Natural killer cell (primary cell): Measurements from ENCODE around the gene SLC6A13. TPM values are rescaled to one million over a fixed set of nuclear protein-coding genes. Genes with fewer than 3 reads are reported as not detected.
A peak's percentile ranks its signal among the peaks of the same experiment; 100 is the strongest.
"Not testable (repeated sequence)": the region's sequence is repeated elsewhere in the genome, so short reads cannot be mapped to it uniquely, and the experiment has no call there.

Experiments
- ATAC-seq, 3 donors: fragments of 150-1000 bp in 2 of 3; fragments of 200-7000 bp in 1 of 3; cut with Tn5 transposase; 1 replicate in 1 of 3; 2 replicates in 2 of 3; pipeline ENCODE4 v1.10.0; 2021; ENCODE audit warnings: mild to moderate bottlenecking in 2 of 3, moderate library complexity in 2 of 3
- DNase-seq, 2 donors: peaks; one replicate each; pipeline versions ENCODE4 v3.0.0 to v3.0.0-alpha.2; 2013 to 2021; ENCODE audit warnings: mixed read lengths in 1 of 2
- H3K27ac ChIP-seq: one replicate; pipeline ENCODE4 v1.5.1; 2013; ENCODE audit warnings: mild to moderate bottlenecking, low read length
- H3K27me3 ChIP-seq: one replicate; pipeline ENCODE4 v1.6.1; 2013; ENCODE audit warnings: low read length; ENCODE audit not compliant: control insufficient read depth, insufficient read depth
- H3K36me3 ChIP-seq: one replicate; pipeline ENCODE4 v1.6.1; 2013; ENCODE audit warnings: low read length; ENCODE audit not compliant: control insufficient read depth, insufficient read depth
- H3K4me1 ChIP-seq: one replicate; pipeline ENCODE4 v1.6.1; 2013; ENCODE audit warnings: low read length; ENCODE audit not compliant: control insufficient read depth, insufficient read depth
- H3K4me3 ChIP-seq: one replicate; pipeline ENCODE4 v1.5.1; 2013; ENCODE audit warnings: low read length
- H3K9me3 ChIP-seq: one replicate; pipeline ENCODE4 v1.6.1; 2013; ENCODE audit warnings: low read length; ENCODE audit not compliant: control insufficient read depth, insufficient read depth
- H3K27ac Mint-ChIP-seq, 2 donors: one replicate each; pipeline ENCODE4 v1.8.0; 2022; ENCODE audit warnings: mild to moderate bottlenecking in 2 of 2, mixed read lengths in 2 of 2, moderate library complexity in 1 of 2
- H3K27me3 Mint-ChIP-seq, 2 donors: one replicate each; pipeline ENCODE4 v1.8.0; 2022; ENCODE audit warnings: low read depth in 2 of 2, mixed read lengths in 2 of 2
- H3K36me3 Mint-ChIP-seq: one replicate; pipeline ENCODE4 v1.8.0; 2022; ENCODE audit warnings: mixed read lengths
- H3K4me1 Mint-ChIP-seq, 2 donors: one replicate each; pipeline ENCODE4 v1.8.0; 2022; ENCODE audit warnings: mixed read lengths in 2 of 2
- H3K4me3 Mint-ChIP-seq: one replicate; pipeline ENCODE4 v1.8.0; 2022; ENCODE audit warnings: mild to moderate bottlenecking, moderate library complexity, mixed read lengths
- H3K9me3 Mint-ChIP-seq, 2 donors: one replicate each; pipeline ENCODE4 v1.8.0; 2022; ENCODE audit warnings: mixed read lengths in 2 of 2
- CTCF ChIP-seq: fragments of 200-600 bp; IDR thresholded peaks from one replicate; pipeline ENCODE4 v1.8.0; 2022; ENCODE audit warnings: antibody characterized with exemption
- WGBS: methylation state at CpG from one replicate; pipeline ENCODE4 v1.1.7; 2013; ENCODE audit warnings: missing lambda C conversion rate; ENCODE audit not compliant: insufficient coverage; 5-methylcytosine and 5-hydroxymethylcytosine counted together
- intact Hi-C: fragments of 100-400 bp; cut with micrococcal nuclease; formaldehyde crosslinking; loops from one replicate; pipeline ENCODE4 v1.14.2; 2022
- total RNA-seq, 4 donors: library from RNA; stranded (reverse); fragments of 120-200 nt in 1 of 4; gene quantifications; one replicate each; pipeline versions ENCODE4 v1.2.3 to v1.2.4, GENCODE V29; 2013 to 2022

The SLC6A13 gene
- total RNA-seq: 1 to 10 TPM in 1 of 3 donors, under 1 TPM in 1, not detected in 1; 0.79 to 2.2 TPM
- total RNA-seq (2013): 0.65 TPM

- no peak within 1 kb of the TSS for H3K4me3 ChIP-seq
- no peaks in the 10 kb centered on the region for H3K4me1 ChIP-seq
- peaks cover 19 to 24% of the 10 kb centered on the region in 2 donors for H3K27me3 Mint-ChIP-seq
- no peak within 1 kb of the TSS for H3K4me3 Mint-ChIP-seq
- no peak within 1 kb of the TSS for H3K27ac Mint-ChIP-seq
- no peak for TF ChIP-seq CTCF
- WGBS: 70% methylated on average over 7 of the region's 7 CpGs
- intact Hi-C loops: no loop called here
- peaks cover 5% of the 10 kb centered on the region for H3K27me3 ChIP-seq
- H3K9me3 Mint-ChIP-seq: no peaks in the 10 kb centered on the region
- H3K9me3 ChIP-seq: no peaks in the 10 kb centered on the region
- no peaks in the 10 kb centered on the region for H3K36me3 ChIP-seq
- no peaks in the 10 kb centered on the region for H3K36me3 Mint-ChIP-seq
- H3K4me1 Mint-ChIP-seq: no peaks in the 10 kb centered on the region
- H3K27ac ChIP-seq: no peak within 1 kb of the TSS
- DNase-seq (no peak), ATAC-seq (no peak)
Observed at GRCh38 chr12:262817-263216, at the start of gene SLC6A13. Gene SLC6A13 (minus strand): TSS chr12:262836. CDS start chr12:260052, 2,784 bp downstream.

- no peaks in the 10 kb centered on the region for H3K9me3 Mint-ChIP-seq
- H3K4me1 Mint-ChIP-seq: peaks cover 10 to 13% of the 10 kb centered on the region in 2 donors
- DNase-seq: no peak
- H3K27me3 ChIP-seq: no peaks in the 10 kb centered on the region
- no peaks in the 10 kb centered on the region for H3K4me1 ChIP-seq
- no peaks in the 10 kb centered on the region for H3K27me3 Mint-ChIP-seq
- WGBS: 70% methylated on average over 2 of the region's 2 CpGs
- no peak for ATAC-seq
- H3K27ac ChIP-seq: no peak overlapping the region
- intact Hi-C loops: no loop called here
- no peak overlapping the region for H3K4me3 Mint-ChIP-seq
- no peak overlapping the region for H3K4me3 ChIP-seq
- peak overlapping the region in 1 of 2 donors; percentile 24 for H3K27ac Mint-ChIP-seq
- H3K9me3 ChIP-seq: no peaks in the 10 kb centered on the region
- peaks cover 93% of the 10 kb centered on the region for H3K36me3 ChIP-seq
- peaks cover 37% of the 10 kb centered on the region for H3K36me3 Mint-ChIP-seq
- TF ChIP-seq CTCF: no peak
Observed at GRCh38 chr12:308511-308910, 45.9 kb upstream of the SLC6A13 start.

DNA sequence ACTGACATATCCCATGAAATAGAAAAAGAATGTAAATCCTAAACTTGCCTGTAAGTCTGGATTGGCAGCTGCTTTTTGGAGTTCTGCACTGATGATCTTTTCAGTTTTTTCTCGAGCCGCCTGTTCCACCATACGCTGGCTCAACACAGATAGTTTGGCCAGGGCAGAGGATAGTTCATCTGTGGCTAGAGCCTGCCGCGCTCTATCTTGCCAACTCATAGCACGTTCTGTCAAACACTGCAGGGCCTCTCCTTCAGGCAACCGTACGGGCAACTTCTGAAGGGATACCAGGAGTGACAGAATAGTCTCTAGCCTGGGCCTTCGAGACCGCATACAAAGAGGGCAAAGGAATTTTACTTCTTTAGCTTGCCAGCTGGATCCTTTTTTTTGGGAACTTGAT is 44.8 kb upstream of the SLC6A13 start:
- peaks cover 37% of the 10 kb centered on the region for H3K36me3 Mint-ChIP-seq
- TF ChIP-seq CTCF: no peak
- Histone ChIP-seq H3K4me1 (peaks cover 4% of the 10 kb centered on the region), H3K27me3 (no peaks in the 10 kb centered on the region), H3K27ac (no peak overlapping the region), H3K9me3 (no peaks in the 10 kb centered on the region), H3K36me3 (peaks cover 82% of the 10 kb centered on the region), H3K4me3 (no peak overlapping the region)
- peak overlapping the region in 1 of 2 donors; percentile 34 for H3K27ac Mint-ChIP-seq
- intact Hi-C loops: no loop called here
- DNase-seq: no peak
- no peaks in the 10 kb centered on the region for H3K9me3 Mint-ChIP-seq
- no peak overlapping the region for H3K4me3 Mint-ChIP-seq
- WGBS: 99% methylated on average over 10 of the region's 10 CpGs
- H3K27me3 Mint-ChIP-seq: no peaks in the 10 kb centered on the region
- no peak for ATAC-seq
- H3K4me1 Mint-ChIP-seq: peaks cover 19 to 22% of the 10 kb centered on the region in 2 donors

DNA sequence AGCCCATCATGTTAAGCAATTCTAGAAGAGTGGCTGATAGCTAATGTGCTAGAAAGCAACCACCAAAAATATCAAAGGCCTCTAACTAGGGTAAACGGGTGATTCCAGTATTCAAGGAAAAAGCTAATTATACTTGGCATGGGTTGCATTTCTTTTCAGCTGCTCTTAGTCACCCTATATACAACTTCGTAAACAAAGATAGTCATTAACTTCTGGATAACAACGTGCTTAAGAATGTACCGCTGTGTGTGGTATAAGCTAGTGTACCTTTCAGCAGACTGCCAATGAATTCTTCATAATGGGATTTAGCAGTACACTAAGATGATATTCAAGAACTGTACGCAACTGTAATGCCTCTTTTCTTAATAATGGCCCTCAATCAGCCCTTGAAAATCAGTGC is 42.2 kb upstream of the SLC6A13 start:
- Mint-ChIP-seq H3K36me3 (peaks cover 24% of the 10 kb centered on the region), H3K4me3 (no peak overlapping the region), H3K27me3 (no peaks in the 10 kb centered on the region), H3K9me3 (peaks cover 0 to 4% of the 10 kb centered on the region in 2 donors), H3K27ac (peak overlapping the region; percentile 62 to 69), H3K4me1 (peaks cover 45 to 48% of the 10 kb centered on the region in 2 donors)
- Histone ChIP-seq H3K27ac (no peak overlapping the region), H3K27me3 (no peaks in the 10 kb centered on the region), H3K4me3 (no peak overlapping the region), H3K4me1 (peaks cover 4% of the 10 kb centered on the region), H3K36me3 (peaks cover 58% of the 10 kb centered on the region), H3K9me3 (no peaks in the 10 kb centered on the region)
- no peak for TF ChIP-seq CTCF
- intact Hi-C loops: no loop called here
- ATAC-seq (no peak), DNase-seq (no peak)
- 95% methylated on average over 5 of the region's 5 CpGs for WGBS

GRCh38 chr12:302766-303165 is 40.1 kb upstream of the SLC6A13 start:
- H3K9me3 Mint-ChIP-seq, H3K27ac ChIP-seq, H3K4me1 ChIP-seq, H3K27me3 ChIP-seq, H3K36me3 Mint-ChIP-seq, intact Hi-C loops, H3K27me3 Mint-ChIP-seq, H3K9me3 ChIP-seq, ATAC-seq, H3K4me3 ChIP-seq: not testable (repeated sequence)
- H3K36me3 ChIP-seq: peaks cover 38% of the 10 kb centered on the region
- peaks cover 61 to 62% of the 10 kb centered on the region in 2 donors for H3K4me1 Mint-ChIP-seq
- H3K4me3 Mint-ChIP-seq: peak overlapping the region; percentile 52
- 24% methylated on average over 3 of the region's 3 CpGs for WGBS
- peak in 1 of 2 donors; percentile 8 for DNase-seq
- peak overlapping the region; percentile 8 to 69 for H3K27ac Mint-ChIP-seq
